GM23248 (cell line): ENCODE results near the gene EN1. TPM values are rescaled to one million over a fixed set of nuclear protein-coding genes. Genes with fewer than 3 reads are reported as not detected.

Source experiments
- DNase-seq: peaks from one replicate; pipeline ENCODE4 v3.0.0-alpha.2; 2015
- H2AFZ ChIP-seq: fragments of 200-600 bp; sonication (generic); 2 replicates; pipeline ENCODE4 v1.6.1; 2016; ENCODE audit warnings: antibody characterized with exemption
- H3F3A ChIP-seq: fragments of 200-600 bp; sonication (generic); 2 replicates; pipeline ENCODE4 v1.6.1; 2016; ENCODE audit warnings: mild to moderate bottlenecking, antibody characterized with exemption, mixed run types; ENCODE audit not compliant: insufficient read depth
- H3K27ac ChIP-seq: fragments of 200-600 bp; sonication (generic); 2 replicates; pipeline ENCODE4 v1.5.1; 2016; ENCODE audit warnings: mild to moderate bottlenecking
- H3K27me3 ChIP-seq: fragments of 200-600 bp; sonication (generic); replicated peaks from 2 replicates; pipeline ENCODE4 v1.6.1; 2016; ENCODE audit warnings: mild to moderate bottlenecking; ENCODE audit not compliant: insufficient read depth
- H3K36me3 ChIP-seq: fragments of 200-600 bp; sonication (generic); 2 replicates; pipeline ENCODE4 v1.6.1; 2016; ENCODE audit warnings: low read depth, mild to moderate bottlenecking
- H3K4me1 ChIP-seq: fragments of 200-600 bp; sonication (generic); 2 replicates; pipeline ENCODE4 v1.6.1; 2016; ENCODE audit warnings: mild to moderate bottlenecking; ENCODE audit not compliant: insufficient read depth
- H3K4me2 ChIP-seq: fragments of 200-600 bp; sonication (generic); one replicate; pipeline ENCODE4 v1.6.1; 2016; ENCODE audit warnings: mild to moderate bottlenecking; ENCODE audit not compliant: unreplicated experiment
- H3K4me3 ChIP-seq: fragments of 200-600 bp; sonication (generic); 2 replicates; pipeline ENCODE4 v1.5.1; 2016; ENCODE audit warnings: mild to moderate bottlenecking
- H3K79me2 ChIP-seq: fragments of 200-600 bp; sonication (generic); 2 replicates; pipeline ENCODE4 v1.6.1; 2016; ENCODE audit warnings: mild to moderate bottlenecking; ENCODE audit not compliant: insufficient read depth
- H3K9ac ChIP-seq: fragments of 200-600 bp; sonication (generic); 2 replicates; pipeline ENCODE4 v1.6.1; 2016; ENCODE audit warnings: mild to moderate bottlenecking
- H3K9me2 ChIP-seq: fragments of 200-600 bp; sonication (generic); 2 replicates; pipeline ENCODE4 v1.6.1; 2016; ENCODE audit warnings: mixed run types, mild to moderate bottlenecking, moderate library complexity; ENCODE audit not compliant: insufficient read depth
- H3K9me3 ChIP-seq: fragments of 200-600 bp; sonication (generic); one replicate; pipeline ENCODE4 v1.6.1; 2017; ENCODE audit warnings: low read depth
- H4K20me1 ChIP-seq: fragments of 200-600 bp; sonication (generic); 2 replicates; pipeline ENCODE4 v1.6.0; 2016; ENCODE audit not compliant: insufficient read depth
- EZH2 ChIP-seq: fragments of 200-600 bp; sonication (generic); IDR thresholded peaks from 2 replicates; pipeline ENCODE4 v1.6.1; 2018; ENCODE audit warnings: antibody characterized with exemption, mild to moderate bottlenecking; ENCODE audit not compliant: insufficient read depth, poor library complexity, severe bottlenecking
- EZH2phosphoT487 ChIP-seq: fragments of 200-600 bp; sonication (generic); IDR thresholded peaks from 2 replicates; pipeline ENCODE4 v1.6.1; 2018; ENCODE audit warnings: antibody characterized with exemption, moderate library complexity, mild to moderate bottlenecking, low read depth; ENCODE audit not compliant: insufficient read depth
- WGBS, 2 experiments: methylation state at CpG; one replicate each; pipeline ENCODE4 v1.1.6; 2015 to 2017; ENCODE audit warnings: low lambda C conversion rate in 2 of 2, low coverage in 1 of 2; ENCODE audit errors: missing lambda C conversion rate in 2 of 2; 5-methylcytosine and 5-hydroxymethylcytosine counted together
- in situ Hi-C: fragments of 300-500 bp; cut with MboI; formaldehyde crosslinking; loops from 2 replicates; pipeline ENCODE4 v1.15.0; 2020
- polyA plus RNA-seq: library from polyadenylated mRNA; unstranded; fragments of >200 nt; fragmentation: Nextera tagmentation; extraction: Ambion mirVana; gene quantifications from 2 replicates; pipeline ENCODE4 v1.2.1, GENCODE V29; 2016
- total RNA-seq: library from RNA; depleted of rRNA; stranded (reverse); fragments of >200 nt; shearing (Covaris generic); gene quantifications from 2 replicates; pipeline ENCODE4 v1.2.3, GENCODE V29; 2014

The EN1 gene
- total and polyA plus RNA-seq, 2 experiments from 2014 or later: 4.1 to 9.1 TPM

GRCh38 chr2:118843483-118844132, 3.8 kb downstream of the EN1 start:
- 71 to 72% methylated on average over 10 of the region's 10 CpGs for WGBS, 2 experiments
- Histone ChIP-seq H3K4me2 (peak overlapping the region; percentile 98), H3K4me1 (peaks cover 12% of the 10 kb centered on the region), H3K9ac (peak overlapping the region; percentile 97), H3K4me3 (peak overlapping the region; percentile 86), H4K20me1 (no peaks in the 10 kb centered on the region), H2AFZ (no peak overlapping the region), H3K36me3 (peaks cover 16% of the 10 kb centered on the region; the same call in 1 of the 2 replicates), H3K9me3 (no peaks in the 10 kb centered on the region), H3F3A (peaks cover 18% of the 10 kb centered on the region), H3K27me3 (no peaks in the 10 kb centered on the region), H3K27ac (peak overlapping the region; percentile 88; the same call in 1 of the 2 replicates), H3K79me2 (peaks cover 76% of the 10 kb centered on the region), H3K9me2 (no peaks in the 10 kb centered on the region)
- no peak for DNase-seq
- in situ Hi-C loops: loop anchor here (10.0 kb wide), 1 partner anchor 179 kb away; no protein-coding TSS in a partner anchor
- TF ChIP-seq EZH2 (no peak), EZH2phosphoT487 (no peak)

- in situ Hi-C loops: loop anchor here (10.0 kb wide), 1 partner anchor 178 kb away; no protein-coding TSS in a partner anchor
- 84 to 85% methylated on average over 54 to 60 of the region's 60 CpGs for WGBS, 2 experiments
- peaks cover 84% of the 10 kb centered on the region for H3K79me2 ChIP-seq
- peaks cover 18% of the 10 kb centered on the region for H3F3A ChIP-seq
- DNase-seq: no peak
- H3K36me3 ChIP-seq: peaks cover 16% of the 10 kb centered on the region; the same call in 1 of the 2 replicates
- no peak overlapping the region for H3K4me2 ChIP-seq
- H3K9me2 ChIP-seq: no peaks in the 10 kb centered on the region
- H3K9ac ChIP-seq: peak overlapping the region; percentile 97; the same call in 1 of the 2 replicates
- no peak overlapping the region for H3K27ac ChIP-seq
- no peak overlapping the region for H2AFZ ChIP-seq
- no peaks in the 10 kb centered on the region for H3K9me3 ChIP-seq
- H4K20me1 ChIP-seq: no peaks in the 10 kb centered on the region
- H3K4me3 ChIP-seq: no peak overlapping the region
- no peak for TF ChIP-seq EZH2phosphoT487
- no peak for TF ChIP-seq EZH2
- no peaks in the 10 kb centered on the region for H3K27me3 ChIP-seq
- peaks cover 12% of the 10 kb centered on the region for H3K4me1 ChIP-seq
Measured at GRCh38 chr2:118842661-118843482, 4.6 kb downstream of the EN1 start.

- Histone ChIP-seq H3K36me3 (peaks cover 16% of the 10 kb centered on the region; the same call in 1 of the 2 replicates), H3K9me2 (no peaks in the 10 kb centered on the region), H3K9me3 (no peaks in the 10 kb centered on the region), H3F3A (peaks cover 14% of the 10 kb centered on the region), H3K79me2 (peaks cover 92% of the 10 kb centered on the region), H2AFZ (no peak overlapping the region), H3K4me3 (no peak overlapping the region), H3K4me2 (no peak overlapping the region), H3K4me1 (peaks cover 12% of the 10 kb centered on the region), H3K9ac (no peak overlapping the region), H3K27ac (no peak overlapping the region), H3K27me3 (no peaks in the 10 kb centered on the region), H4K20me1 (no peaks in the 10 kb centered on the region)
- in situ Hi-C loops: loop anchor here (10.0 kb wide), 1 partner anchor 177 kb away; no protein-coding TSS in a partner anchor
- DNase-seq: no peak
- TF ChIP-seq EZH2: no peak
- 91 to 92% methylated on average over 46 to 47 of the region's 47 CpGs for WGBS, 2 experiments
Measured at GRCh38 chr2:118841828-118842461, 5.5 kb downstream of the EN1 start.

- Histone ChIP-seq H3K79me2 (peaks cover 97% of the 10 kb centered on the region), H3K4me2 (no peak overlapping the region), H3K9me2 (no peaks in the 10 kb centered on the region), H2AFZ (no peak overlapping the region), H3K9ac (no peak overlapping the region), H3F3A (peaks cover 14% of the 10 kb centered on the region), H3K27ac (no peak overlapping the region), H3K9me3 (no peaks in the 10 kb centered on the region), H3K4me3 (no peak overlapping the region), H4K20me1 (no peaks in the 10 kb centered on the region), H3K4me1 (peaks cover 13% of the 10 kb centered on the region), H3K27me3 (no peaks in the 10 kb centered on the region), H3K36me3 (peaks cover 16% of the 10 kb centered on the region; the same call in 1 of the 2 replicates)
- no peak for DNase-seq
- TF ChIP-seq EZH2phosphoT487 (no peak), EZH2 (no peak)
- 83 to 84% methylated on average over 20 of the region's 20 CpGs for WGBS, 2 experiments
- in situ Hi-C loops: loop anchor here (10.0 kb wide), 1 partner anchor 177 kb away; no protein-coding TSS in a partner anchor
Measured at GRCh38 chr2:118841450-118841827, 6.0 kb downstream of the EN1 start.
